ENCODE results near the gene KIAA0825. TPM values are rescaled to one million over a fixed set of nuclear protein-coding genes. Genes with fewer than 3 reads are reported as not detected.

KIAA0825 gene
- polyA plus RNA-seq, 1 donor from 2014 or later = 5.1 TPM

GRCh38 chr5:94361832-94362796, 256.3 kb downstream of the KIAA0825 start:
- no peak overlapping the region for H3K9ac ChIP-seq (ENCODE audit: low read length)
- no peaks in the 10 kb centered on the region for H3K36me3 ChIP-seq (ENCODE audit: insufficient read depth, low read length)
- H3K9me2 ChIP-seq (ENCODE audit: insufficient read depth, low read length) = no peaks in the 10 kb centered on the region
- TF ChIP-seq MXI1 (conservative IDR thresholded peaks at IDR 0.05; ENCODE audit: poor library complexity, severe bottlenecking) (no peak), EP300 (conservative IDR thresholded peaks at IDR 0.05; ENCODE audit: poor library complexity, severe bottlenecking) (no peak), TAF1 (IDR thresholded peaks at IDR 0.05; ENCODE audit: low read depth) (no peak), SMC3 (conservative IDR thresholded peaks at IDR 0.05; ENCODE audit: poor library complexity) (no peak), CTCF (IDR thresholded peaks at IDR 0.05; ENCODE audit: poor library complexity, severe bottlenecking) (no peak), EZH2 (IDR thresholded peaks at IDR 0.05; ENCODE audit: borderline replicate concordance, insufficient read depth, low read length, poor library complexity, severe bottlenecking) (no peak), POLR2AphosphoS5 (IDR thresholded peaks at IDR 0.05) (no peak), REST (IDR thresholded peaks at IDR 0.05; ENCODE audit: borderline replicate concordance) (no peak), RAD21 (conservative IDR thresholded peaks at IDR 0.05) (no peak)
- no peak overlapping the region for H3K4me2 ChIP-seq (ENCODE audit: low read length)
- H3K4me3 ChIP-seq (ENCODE audit: low read length) = no peak overlapping the region
- no peak overlapping the region for H2AFZ ChIP-seq (ENCODE audit: low read depth, low read length)
- no peaks in the 10 kb centered on the region for H3K9me3 ChIP-seq (ENCODE audit: low read length)
- no peaks in the 10 kb centered on the region for H3K79me2 ChIP-seq (replicated peaks; ENCODE audit: insufficient read depth, low read length)
- no peaks in the 10 kb centered on the region for H3K27me3 ChIP-seq (ENCODE audit: insufficient read depth, low read depth, low read length)
- H3K27ac ChIP-seq (ENCODE audit: low read length) = no peak overlapping the region
- no peaks in the 10 kb centered on the region for H4K20me1 ChIP-seq (ENCODE audit: insufficient read depth)
- H3F3A ChIP-seq (ENCODE audit: insufficient read depth, low read length, poor library complexity, severe bottlenecking) = no peaks in the 10 kb centered on the region

DNA sequence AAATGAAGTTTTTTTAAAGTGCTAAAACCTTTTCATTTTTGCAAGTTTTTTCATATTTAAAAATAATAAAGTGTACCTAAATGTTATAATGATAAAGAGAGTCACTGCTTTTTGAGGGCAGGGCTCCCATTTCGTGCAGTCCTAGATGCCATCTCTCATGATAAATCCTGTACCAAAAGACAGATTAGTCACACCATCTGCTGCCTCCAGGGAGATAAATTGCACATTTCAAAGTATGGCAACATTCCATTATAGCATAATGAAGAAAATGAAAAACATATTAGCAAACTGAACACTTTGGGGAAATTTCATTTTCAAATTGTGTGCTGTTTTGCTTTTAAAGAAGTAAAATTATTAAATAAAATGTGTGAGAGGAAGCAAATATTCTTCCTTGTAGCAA, 257.2 kb downstream of the KIAA0825 start:
- Histone ChIP-seq H3F3A (ENCODE audit: insufficient read depth, low read length, poor library complexity, severe bottlenecking) (no peaks in the 10 kb centered on the region), H3K4me2 (ENCODE audit: low read length) (no peak overlapping the region), H3K79me2 (replicated peaks; ENCODE audit: insufficient read depth, low read length) (no peaks in the 10 kb centered on the region), H2AFZ (ENCODE audit: low read depth, low read length) (no peak overlapping the region), H3K4me3 (ENCODE audit: low read length) (no peak overlapping the region), H3K36me3 (ENCODE audit: insufficient read depth, low read length) (no peaks in the 10 kb centered on the region), H3K27me3 (ENCODE audit: insufficient read depth, low read depth, low read length) (no peaks in the 10 kb centered on the region), H4K20me1 (ENCODE audit: insufficient read depth) (no peaks in the 10 kb centered on the region), H3K27ac (ENCODE audit: low read length) (no peak overlapping the region), H3K9me3 (ENCODE audit: low read length) (no peaks in the 10 kb centered on the region), H3K9me2 (ENCODE audit: insufficient read depth, low read length) (no peaks in the 10 kb centered on the region), H3K9ac (ENCODE audit: low read length) (no peak overlapping the region)
- no peak for TF ChIP-seq CTCF (IDR thresholded peaks at IDR 0.05; ENCODE audit: poor library complexity, severe bottlenecking)
